ENCODE data around the gene LCA5.
"Not testable (repeated sequence)": the region's sequence is repeated elsewhere in the genome, so short reads cannot be mapped to it uniquely, and the experiment has no call there.

The LCA5 gene

GRCh38 chr6:79536954-79537747 is at the start of gene LCA5:
TSS of gene LCA5 (minus strand) at chr6:79537430. CDS start at chr6:79518894, 18,536 bp downstream.
- H3K4me3 ChIP-seq (ENCODE audit: low read depth, low read length) = peak within 1 kb of the TSS; percentile 84
- peak; percentile 97 for DNase-seq (ENCODE audit: low read depth)
- TF ChIP-seq CTCF (IDR thresholded peaks at IDR 0.05; ENCODE audit: insufficient read depth, low read depth, low read length, missing control alignments) = no peak

GRCh38 chr6:79586548-79586947 is 49.3 kb upstream of the LCA5 start:
- DNase-seq (ENCODE audit: low read depth) = no peak
- no peak overlapping the region for H3K4me3 ChIP-seq (ENCODE audit: low read depth, low read length)
- peak; percentile 39 for TF ChIP-seq CTCF (IDR thresholded peaks at IDR 0.05; ENCODE audit: insufficient read depth, low read depth, low read length, missing control alignments)

- no peak for DNase-seq (ENCODE audit: low read depth)
- H3K4me3 ChIP-seq (ENCODE audit: low read depth, low read length) = no peak overlapping the region
- TF ChIP-seq CTCF (IDR thresholded peaks at IDR 0.05; ENCODE audit: insufficient read depth, low read depth, low read length, missing control alignments) = no peak
These were observed 47.1 kb upstream of the LCA5 start for GRCh38 chr6:79584332-79584731.

GRCh38 chr6:79577926-79578325 is 40.7 kb upstream of the LCA5 start:
- not testable (repeated sequence) for H3K4me3 ChIP-seq (ENCODE audit: low read depth, low read length); DNase-seq (ENCODE audit: low read depth)

- no peak for TF ChIP-seq CTCF (IDR thresholded peaks at IDR 0.05; ENCODE audit: insufficient read depth, low read depth, low read length, missing control alignments)
- H3K4me3 ChIP-seq (ENCODE audit: low read depth, low read length) = no peak overlapping the region
- DNase-seq (ENCODE audit: low read depth) = no peak
These were observed 37.5 kb upstream of the LCA5 start for GRCh38 chr6:79574630-79575225.

- no peak for DNase-seq (ENCODE audit: low read depth)
- no peak overlapping the region for H3K4me3 ChIP-seq (ENCODE audit: low read depth, low read length)
- TF ChIP-seq CTCF (IDR thresholded peaks at IDR 0.05; ENCODE audit: insufficient read depth, low read depth, low read length, missing control alignments) = no peak
These were observed 36.9 kb upstream of the LCA5 start for GRCh38 chr6:79574174-79574573.

- no peak for DNase-seq (ENCODE audit: low read depth)
- no peak for TF ChIP-seq CTCF (IDR thresholded peaks at IDR 0.05; ENCODE audit: insufficient read depth, low read depth, low read length, missing control alignments)
- H3K4me3 ChIP-seq (ENCODE audit: low read depth, low read length) = no peak overlapping the region
These were observed 33.8 kb upstream of the LCA5 start for GRCh38 chr6:79571030-79571367.
